ENCODE data around the gene CFAP46. TPM values are rescaled to one million over a fixed set of nuclear protein-coding genes. Genes with fewer than 3 reads are reported as not detected.

The CFAP46 gene
- total and polyA plus RNA-seq, 9 of the 15 experiments (the other 6 are each of a cell fraction or from before 2014, with no cell fraction given) = not detected

DNA sequence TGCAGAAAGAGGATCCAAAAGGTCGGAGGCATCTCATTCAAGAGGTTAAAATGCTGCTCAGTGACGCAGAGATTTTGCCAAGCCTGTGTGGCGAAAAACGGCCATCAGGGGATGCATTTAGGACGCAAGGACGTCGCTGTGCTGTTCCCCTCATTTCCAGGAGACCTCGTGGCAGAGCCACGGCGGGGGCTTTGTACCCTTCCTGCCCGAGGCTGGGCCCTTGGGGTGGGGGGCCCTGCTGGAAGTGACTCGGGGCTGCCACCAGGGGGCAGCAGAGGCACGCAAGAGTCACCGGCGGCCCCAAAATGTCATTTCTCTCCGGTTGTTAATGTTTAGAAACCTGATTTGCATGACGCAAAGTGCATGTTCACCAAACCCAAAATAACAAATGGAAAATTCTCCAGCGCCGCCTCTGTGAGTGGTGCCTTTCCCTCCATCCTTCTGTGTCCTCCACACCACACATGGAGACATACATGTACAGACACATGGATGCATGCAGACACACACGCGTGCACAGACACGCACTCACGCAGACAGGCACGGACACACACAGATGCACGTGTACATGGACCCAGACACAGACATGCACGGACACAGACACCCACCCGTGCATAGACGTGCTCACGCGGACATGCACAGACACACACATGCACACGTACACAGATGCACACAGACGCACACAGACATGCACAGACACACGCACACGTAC lies 105.4 kb downstream of the CFAP46 start (continued):
- TF ChIP-seq, protein P1, sequence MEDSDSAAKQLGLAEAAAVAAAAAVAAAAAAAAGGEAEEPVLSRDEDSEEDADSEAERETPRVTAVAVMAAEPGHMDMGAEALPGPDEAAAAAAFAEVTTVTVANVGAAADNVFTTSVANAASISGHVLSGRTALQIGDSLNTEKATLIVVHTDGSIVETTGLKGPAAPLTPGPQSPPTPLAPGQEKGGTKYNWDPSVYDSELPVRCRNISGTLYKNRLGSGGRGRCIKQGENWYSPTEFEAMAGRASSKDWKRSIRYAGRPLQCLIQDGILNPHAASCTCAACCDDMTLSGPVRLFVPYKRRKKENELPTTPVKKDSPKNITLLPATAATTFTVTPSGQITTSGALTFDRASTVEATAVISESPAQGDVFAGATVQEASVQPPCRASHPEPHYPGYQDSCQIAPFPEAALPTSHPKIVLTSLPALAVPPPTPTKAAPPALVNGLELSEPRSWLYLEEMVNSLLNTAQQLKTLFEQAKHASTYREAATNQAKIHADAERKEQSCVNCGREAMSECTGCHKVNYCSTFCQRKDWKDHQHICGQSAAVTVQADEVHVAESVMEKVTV (CRISPR knock-in tag; IDR thresholded peaks at IDR 0.05) = peak; percentile 48; the same call in 1 of the 2 replicates

DNA sequence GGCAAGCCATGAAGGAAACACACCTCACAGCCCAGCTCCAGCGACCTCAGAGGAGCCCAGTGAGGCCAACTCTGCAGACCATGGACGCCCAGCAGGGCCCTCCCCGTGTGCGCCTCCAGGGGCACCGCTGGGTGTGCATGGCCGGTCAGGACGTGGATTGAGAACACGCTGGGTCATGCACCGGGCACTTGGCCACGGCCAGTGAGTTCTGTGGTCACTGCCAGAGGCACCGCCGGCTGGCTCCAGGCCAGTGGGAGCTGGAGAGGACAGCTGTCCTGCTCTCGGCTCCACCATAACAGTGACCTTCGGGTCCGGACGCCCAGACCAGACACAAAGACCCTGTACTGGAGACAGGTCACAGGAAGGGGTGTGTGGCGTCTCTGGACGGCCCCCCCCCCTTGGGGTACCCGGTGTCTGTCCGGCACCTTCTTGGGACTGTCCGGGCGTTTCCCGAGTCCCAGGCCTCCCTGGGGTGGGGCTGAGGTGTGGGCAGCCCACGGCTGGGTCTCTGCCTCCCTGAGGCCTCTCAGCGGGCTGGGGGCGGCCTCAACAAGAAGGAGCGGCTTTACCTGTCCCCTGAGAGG lies 106.0 kb downstream of the CFAP46 start:
- intact Hi-C loops (cut with micrococcal nuclease) (no loop called here), in situ Hi-C loops (cut with MboI) (no loop called here)
- H3K9ac ChIP-seq (ENCODE audit: insufficient read depth in 1 of 2, low read depth in 2 of 2, low read length in 2 of 2) = no peak overlapping the region
- no peaks in the 10 kb centered on the region for H3K9me3 ChIP-seq (replicated peaks; ENCODE audit: control insufficient read depth, insufficient read depth, low read depth, low read length)
- H3K79me2 ChIP-seq (ENCODE audit: control insufficient read depth, insufficient read depth, low read length) = no peaks in the 10 kb centered on the region
- no peak overlapping the region for H3K27ac ChIP-seq (ENCODE audit: extremely low read depth, low read depth, low read length)
- TF ChIP-seq, protein P2, sequence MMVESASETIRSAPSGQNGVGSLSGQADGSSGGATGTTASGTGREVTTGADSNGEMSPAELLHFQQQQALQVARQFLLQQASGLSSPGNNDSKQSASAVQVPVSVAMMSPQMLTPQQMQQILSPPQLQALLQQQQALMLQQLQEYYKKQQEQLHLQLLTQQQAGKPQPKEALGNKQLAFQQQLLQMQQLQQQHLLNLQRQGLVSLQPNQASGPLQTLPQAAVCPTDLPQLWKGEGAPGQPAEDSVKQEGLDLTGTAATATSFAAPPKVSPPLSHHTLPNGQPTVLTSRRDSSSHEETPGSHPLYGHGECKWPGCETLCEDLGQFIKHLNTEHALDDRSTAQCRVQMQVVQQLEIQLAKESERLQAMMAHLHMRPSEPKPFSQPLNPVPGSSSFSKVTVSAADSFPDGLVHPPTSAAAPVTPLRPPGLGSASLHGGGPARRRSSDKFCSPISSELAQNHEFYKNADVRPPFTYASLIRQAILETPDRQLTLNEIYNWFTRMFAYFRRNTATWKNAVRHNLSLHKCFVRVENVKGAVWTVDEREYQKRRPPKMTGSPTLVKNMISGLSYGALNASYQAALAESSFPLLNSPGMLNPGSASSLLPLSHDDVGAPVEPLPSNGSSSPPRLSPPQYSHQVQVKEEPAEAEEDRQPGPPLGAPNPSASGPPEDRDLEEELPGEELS (CRISPR knock-in tag; IDR thresholded peaks at IDR 0.05; ENCODE audit: borderline replicate concordance) = no peak
- TF ChIP-seq, protein P3, sequence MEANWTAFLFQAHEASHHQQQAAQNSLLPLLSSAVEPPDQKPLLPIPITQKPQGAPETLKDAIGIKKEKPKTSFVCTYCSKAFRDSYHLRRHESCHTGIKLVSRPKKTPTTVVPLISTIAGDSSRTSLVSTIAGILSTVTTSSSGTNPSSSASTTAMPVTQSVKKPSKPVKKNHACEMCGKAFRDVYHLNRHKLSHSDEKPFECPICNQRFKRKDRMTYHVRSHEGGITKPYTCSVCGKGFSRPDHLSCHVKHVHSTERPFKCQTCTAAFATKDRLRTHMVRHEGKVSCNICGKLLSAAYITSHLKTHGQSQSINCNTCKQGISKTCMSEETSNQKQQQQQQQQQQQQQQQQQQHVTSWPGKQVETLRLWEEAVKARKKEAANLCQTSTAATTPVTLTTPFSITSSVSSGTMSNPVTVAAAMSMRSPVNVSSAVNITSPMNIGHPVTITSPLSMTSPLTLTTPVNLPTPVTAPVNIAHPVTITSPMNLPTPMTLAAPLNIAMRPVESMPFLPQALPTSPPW (CRISPR knock-in tag; IDR thresholded peaks at IDR 0.05) = 0 out of 2 replicates have a peak, but pooled peaks have one; percentile 0
- no peak for TF ChIP-seq ZNF696 (CRISPR knock-in tag; conservative IDR thresholded peaks at IDR 0.05)
- TF ChIP-seq ZNF197 (CRISPR knock-in tag; IDR thresholded peaks at IDR 0.05; ENCODE audit: low read depth) = no peak
- H3K4me2 ChIP-seq (ENCODE audit: insufficient read depth, low read length) = no peak overlapping the region
- H3K36me3 ChIP-seq (ENCODE audit: control insufficient read depth, insufficient read depth, low read length) = no peaks in the 10 kb centered on the region
- DNase-seq (ENCODE audit: extremely low read depth in 1 of 4, low spot score in 3 of 4) (no peak), ATAC-seq (no peak), FAIRE-seq (no peak)
- H2AFZ ChIP-seq (ENCODE audit: low read depth, low read length) = no peak overlapping the region
- no peaks in the 10 kb centered on the region for H4K20me1 ChIP-seq (replicated peaks; ENCODE audit: control insufficient read depth, insufficient read depth, low read length)
- peaks cover 0 to 7% of the 10 kb centered on the region in 2 experiments; a peak in 1 of 5 replicates for H3K4me1 ChIP-seq (replicated peaks in 1 of 2; ENCODE audit: control insufficient read depth in 2 of 2, insufficient read depth in 2 of 2, low read length in 2 of 2)
- no peak overlapping the region for H3K4me3 ChIP-seq
- ChIA-PET CTCF (ENCODE audit: low intra/inter-chr PET ratio) (interaction anchor here (1.0 kb wide), 1 partner anchor 57 kb away, joined by 4 read pairs; no protein-coding TSS in a partner anchor), POLR2A (no interaction called here)
- H3K27me3 ChIP-seq (ENCODE audit: control insufficient read depth in 2 of 2, insufficient read depth in 2 of 2, low read length in 2 of 2) = peaks cover 0 to 13% of the 10 kb centered on the region in 2 experiments; a peak in 1 of 5 replicates
- no TSS peak for BruUV-seq (replicated peaks)
- no peaks in the 10 kb centered on the region for H3K9me1 ChIP-seq (ENCODE audit: control insufficient read depth, insufficient read depth, low read length)
- WGBS (ENCODE audit: insufficient coverage, low coverage, missing lambda C conversion rate) = 3% methylated on average over 14 of the region's 27 CpGs
